Duodenal mucosa (tissue), 2 donors: ENCODE results near the gene CWF19L1.

Experiments
- H3K27ac ChIP-seq: one replicate; pipeline ENCODE4 v1.7.0; 2013; ENCODE audit warnings: low read depth, low read length
- H3K27me3 ChIP-seq, 2 donors: one replicate each; pipeline ENCODE4 v1.7.0; 2013; ENCODE audit warnings: low read length in 2 of 2, control low read depth in 1 of 2; ENCODE audit not compliant: insufficient read depth in 2 of 2, control insufficient read depth in 1 of 2
- H3K36me3 ChIP-seq, 2 donors: one replicate each; pipeline ENCODE4 v1.7.0; 2013; ENCODE audit warnings: low read length in 2 of 2, control low read depth in 1 of 2; ENCODE audit not compliant: insufficient read depth in 2 of 2, control insufficient read depth in 1 of 2
- H3K4me1 ChIP-seq, 2 donors: one replicate each; pipeline ENCODE4 v1.7.0; 2013; ENCODE audit warnings: low read length in 2 of 2, control low read depth in 1 of 2; ENCODE audit not compliant: insufficient read depth in 2 of 2, control insufficient read depth in 1 of 2
- H3K4me3 ChIP-seq, 2 donors: one replicate each; pipeline ENCODE4 v1.7.0; 2013; ENCODE audit warnings: low read length in 2 of 2, low read depth in 1 of 2
- H3K9ac ChIP-seq, 2 donors: one replicate each; pipeline ENCODE4 v1.7.0; 2013; ENCODE audit warnings: low read length in 2 of 2, low read depth in 1 of 2
- H3K9me3 ChIP-seq, 2 donors: one replicate each; pipeline ENCODE4 v1.7.0; 2013; ENCODE audit warnings: low read length in 2 of 2, control low read depth in 1 of 2; ENCODE audit not compliant: control insufficient read depth in 1 of 2

CWF19L1 gene

GRCh38 chr10:100254191-100254590 lies 13.2 kb downstream of the CWF19L1 start:
- no peaks in the 10 kb centered on the region for H3K4me1 ChIP-seq
- H3K9ac ChIP-seq, result no peak overlapping the region
- no peaks in the 10 kb centered on the region for H3K27me3 ChIP-seq
- no peak overlapping the region for H3K27ac ChIP-seq
- H3K9me3 ChIP-seq, result no peaks in the 10 kb centered on the region
- no peak overlapping the region for H3K4me3 ChIP-seq
- H3K36me3 ChIP-seq, result peaks cover 18 to 61% of the 10 kb centered on the region in 2 donors

GRCh38 chr10:100253041-100253440 lies 14.4 kb downstream of the CWF19L1 start:
- H3K36me3 ChIP-seq, result peaks cover 11 to 66% of the 10 kb centered on the region in 2 donors
- H3K9me3 ChIP-seq, result no peaks in the 10 kb centered on the region
- H3K4me3 ChIP-seq, result no peak overlapping the region
- no peaks in the 10 kb centered on the region for H3K4me1 ChIP-seq
- H3K27ac ChIP-seq, result no peak overlapping the region
- no peaks in the 10 kb centered on the region for H3K27me3 ChIP-seq
- no peak overlapping the region for H3K9ac ChIP-seq

GRCh38 chr10:100248820-100249219 lies 18.6 kb downstream of the CWF19L1 start:
- Histone ChIP-seq H3K4me1 (no peaks in the 10 kb centered on the region), H3K9ac (no peak overlapping the region), H3K9me3 (no peaks in the 10 kb centered on the region), H3K4me3 (no peak overlapping the region), H3K27me3 (no peaks in the 10 kb centered on the region), H3K36me3 (peaks cover 24 to 59% of the 10 kb centered on the region in 2 donors), H3K27ac (no peak overlapping the region)

- no peaks in the 10 kb centered on the region for H3K9me3 ChIP-seq
- no peak overlapping the region for H3K27ac ChIP-seq
- no peaks in the 10 kb centered on the region for H3K27me3 ChIP-seq
- H3K36me3 ChIP-seq, result peaks cover 42 to 66% of the 10 kb centered on the region in 2 donors
- no peak overlapping the region for H3K9ac ChIP-seq
- no peak overlapping the region for H3K4me3 ChIP-seq
- no peaks in the 10 kb centered on the region for H3K4me1 ChIP-seq
Measured at GRCh38 chr10:100245484-100246220, 21.8 kb downstream of the CWF19L1 start.

GRCh38 chr10:100239851-100240250 lies 27.6 kb downstream of the CWF19L1 start:
- H3K4me1 ChIP-seq, result no peaks in the 10 kb centered on the region
- H3K27me3 ChIP-seq, result no peaks in the 10 kb centered on the region
- peaks cover 32 to 63% of the 10 kb centered on the region in 2 donors for H3K36me3 ChIP-seq
- H3K9ac ChIP-seq, result no peak overlapping the region
- H3K27ac ChIP-seq, result no peak overlapping the region
- no peak overlapping the region for H3K4me3 ChIP-seq
- no peaks in the 10 kb centered on the region for H3K9me3 ChIP-seq

GRCh38 chr10:100238429-100238828 lies 29.0 kb downstream of the CWF19L1 start:
- Histone ChIP-seq H3K27ac (no peak overlapping the region), H3K36me3 (peaks cover 28 to 69% of the 10 kb centered on the region in 2 donors), H3K4me1 (no peaks in the 10 kb centered on the region), H3K27me3 (no peaks in the 10 kb centered on the region), H3K9ac (no peak overlapping the region), H3K9me3 (no peaks in the 10 kb centered on the region), H3K4me3 (no peak overlapping the region)

- Histone ChIP-seq H3K9me3 (no peaks in the 10 kb centered on the region), H3K4me3 (no peak overlapping the region), H3K27me3 (no peaks in the 10 kb centered on the region), H3K9ac (no peak overlapping the region), H3K4me1 (peaks cover 9 to 11% of the 10 kb centered on the region in 2 donors), H3K27ac (no peak overlapping the region), H3K36me3 (peaks cover 7 to 38% of the 10 kb centered on the region in 2 donors)
Measured at GRCh38 chr10:100232101-100232500, 35.3 kb downstream of the CWF19L1 start.

- Histone ChIP-seq H3K9ac (peak overlapping the region; percentile 64 to 83), H3K27me3 (no peaks in the 10 kb centered on the region), H3K4me1 (peaks cover 9 to 11% of the 10 kb centered on the region in 2 donors), H3K4me3 (peak overlapping the region; percentile 88 to 95), H3K27ac (no peak overlapping the region), H3K9me3 (no peaks in the 10 kb centered on the region), H3K36me3 (peaks cover 0 to 22% of the 10 kb centered on the region in 2 donors)
Measured at GRCh38 chr10:100229819-100230422, 37.5 kb downstream of the CWF19L1 start.

- Histone ChIP-seq H3K9ac (no peak overlapping the region), H3K36me3 (peaks cover 10 to 36% of the 10 kb centered on the region in 2 donors), H3K27me3 (no peaks in the 10 kb centered on the region), H3K9me3 (no peaks in the 10 kb centered on the region), H3K4me1 (peaks cover 7 to 9% of the 10 kb centered on the region in 2 donors), H3K4me3 (no peak overlapping the region), H3K27ac (no peak overlapping the region)
Measured at GRCh38 chr10:100223879-100224278, 43.6 kb downstream of the CWF19L1 start.

GRCh38 chr10:100222529-100222928 lies 44.9 kb downstream of the CWF19L1 start:
- Histone ChIP-seq H3K36me3 (peaks cover 16 to 49% of the 10 kb centered on the region in 2 donors), H3K27me3 (no peaks in the 10 kb centered on the region), H3K9me3 (no peaks in the 10 kb centered on the region), H3K4me3 (no peak overlapping the region), H3K9ac (no peak overlapping the region), H3K27ac (no peak overlapping the region), H3K4me1 (peaks cover 0 to 2% of the 10 kb centered on the region in 2 donors)
